Epithelial cell of esophagus (primary cell): ENCODE results near the gene LCORL.
A peak's percentile ranks its signal among the peaks of the same experiment; 100 is the strongest.

Experiments used
- DNase-seq: peaks from one replicate; pipeline ENCODE4 v3.0.0; 2010; ENCODE audit warnings: low read depth
- H3K4me3 ChIP-seq: 2 replicates; pipeline ENCODE4 v1.5.1; 2011; ENCODE audit warnings: mild to moderate bottlenecking, low read length, control low read depth
- TF ChIP-seq, protein P1 (sequence below): IDR thresholded peaks from 2 replicates; pipeline ENCODE4 v1.5.1; 2011; ENCODE audit warnings: low read depth, mild to moderate bottlenecking, low read length, control low read depth, inconsistent platforms; ENCODE audit not compliant: insufficient read depth; ENCODE audit errors: missing control alignments

Gene LCORL

DNA sequence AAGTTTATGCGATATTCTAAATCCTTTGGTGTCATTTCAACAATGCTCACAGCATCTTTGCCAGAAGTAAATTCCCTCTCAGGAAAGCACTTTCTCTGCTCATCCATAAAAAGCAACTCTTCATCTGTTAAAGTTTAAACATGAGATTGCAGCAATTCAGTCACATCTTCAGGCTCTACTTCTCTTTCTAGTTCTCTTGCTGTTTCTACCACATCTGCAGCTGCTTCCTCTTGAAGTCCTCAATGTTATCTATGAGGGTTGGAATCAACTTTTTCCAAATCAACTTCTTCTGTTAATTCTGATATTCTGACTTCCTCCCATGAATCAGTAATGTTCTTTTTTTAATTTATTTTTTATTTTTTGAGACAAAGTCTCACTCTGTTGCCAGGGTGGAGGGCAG lies 100.9 kb downstream of the LCORL start:
- DNase-seq, result no peak
- TF ChIP-seq, protein P1, sequence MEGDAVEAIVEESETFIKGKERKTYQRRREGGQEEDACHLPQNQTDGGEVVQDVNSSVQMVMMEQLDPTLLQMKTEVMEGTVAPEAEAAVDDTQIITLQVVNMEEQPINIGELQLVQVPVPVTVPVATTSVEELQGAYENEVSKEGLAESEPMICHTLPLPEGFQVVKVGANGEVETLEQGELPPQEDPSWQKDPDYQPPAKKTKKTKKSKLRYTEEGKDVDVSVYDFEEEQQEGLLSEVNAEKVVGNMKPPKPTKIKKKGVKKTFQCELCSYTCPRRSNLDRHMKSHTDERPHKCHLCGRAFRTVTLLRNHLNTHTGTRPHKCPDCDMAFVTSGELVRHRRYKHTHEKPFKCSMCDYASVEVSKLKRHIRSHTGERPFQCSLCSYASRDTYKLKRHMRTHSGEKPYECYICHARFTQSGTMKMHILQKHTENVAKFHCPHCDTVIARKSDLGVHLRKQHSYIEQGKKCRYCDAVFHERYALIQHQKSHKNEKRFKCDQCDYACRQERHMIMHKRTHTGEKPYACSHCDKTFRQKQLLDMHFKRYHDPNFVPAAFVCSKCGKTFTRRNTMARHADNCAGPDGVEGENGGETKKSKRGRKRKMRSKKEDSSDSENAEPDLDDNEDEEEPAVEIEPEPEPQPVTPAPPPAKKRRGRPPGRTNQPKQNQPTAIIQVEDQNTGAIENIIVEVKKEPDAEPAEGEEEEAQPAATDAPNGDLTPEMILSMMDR, result no peak
- H3K4me3 ChIP-seq, result no peak overlapping the region

DNA sequence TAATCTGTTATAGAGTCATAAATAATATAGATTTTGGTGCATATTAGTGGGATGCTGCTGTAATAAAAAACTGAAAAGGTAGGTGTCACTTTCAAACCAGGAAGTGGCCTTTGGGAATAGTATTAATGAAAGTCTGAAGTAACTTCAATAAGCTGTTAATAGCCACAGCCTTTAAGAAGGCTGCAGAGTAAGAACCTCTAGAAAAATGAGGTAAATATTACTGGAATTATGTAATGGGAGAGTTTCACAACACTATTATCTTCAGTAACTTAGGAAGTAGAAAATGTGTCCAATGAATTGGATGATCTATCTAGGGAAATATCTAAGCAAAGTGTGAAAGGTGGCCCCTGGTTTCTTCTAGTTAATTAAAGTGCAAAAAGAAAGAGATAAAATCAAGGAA lies 106.1 kb downstream of the LCORL start:
- DNase-seq, result peak; percentile 3
- TF ChIP-seq, protein P1, result no peak
- no peak overlapping the region for H3K4me3 ChIP-seq

DNA sequence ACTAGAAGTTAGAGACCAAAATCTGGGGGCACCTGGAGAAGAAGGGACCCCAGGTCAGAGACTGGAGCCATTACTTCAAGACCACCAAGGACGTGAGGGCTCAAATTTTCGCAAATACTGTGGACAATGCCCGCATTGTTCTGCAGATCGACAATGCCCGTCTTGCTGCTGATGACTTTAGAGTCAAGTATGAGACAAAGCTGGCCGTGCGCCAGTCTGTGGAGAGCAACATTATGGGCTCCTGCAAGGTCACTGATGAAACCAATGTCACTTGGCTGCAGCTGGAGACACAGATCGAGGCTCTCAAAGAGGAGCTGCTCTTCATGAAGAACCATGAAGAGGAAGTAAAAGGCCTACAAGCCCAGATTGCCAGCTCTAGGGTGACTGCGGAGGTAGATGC lies 109.5 kb downstream of the LCORL start:
- no peak for DNase-seq
- TF ChIP-seq, protein P1, result no peak

DNA sequence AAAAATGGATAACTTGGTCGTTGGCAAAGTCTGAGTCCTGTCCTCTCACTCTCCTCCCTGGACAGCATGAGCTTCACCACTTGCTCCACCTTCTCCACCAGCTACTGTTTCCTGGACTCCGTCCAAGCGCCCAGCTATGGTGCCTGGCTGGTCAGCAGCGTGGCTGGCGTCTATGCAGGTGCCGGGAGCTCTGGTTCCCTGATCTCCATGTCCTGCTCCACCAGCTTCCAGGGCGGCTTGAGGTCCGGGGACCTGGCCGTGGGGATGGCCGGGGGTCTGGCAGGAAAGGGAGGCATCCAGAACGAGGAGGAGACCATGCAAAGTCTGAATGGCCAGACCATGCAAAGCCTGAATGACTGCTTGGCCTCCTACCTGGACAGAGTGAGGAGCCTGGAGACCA lies 109.9 kb downstream of the LCORL start:
- H3K4me3 ChIP-seq, result no peak overlapping the region
- no peak for DNase-seq
- TF ChIP-seq, protein P1, result no peak

More for the DNA sequence above, 109.5 kb downstream of the LCORL start:
- H3K4me3 ChIP-seq, result no peak overlapping the region

DNA sequence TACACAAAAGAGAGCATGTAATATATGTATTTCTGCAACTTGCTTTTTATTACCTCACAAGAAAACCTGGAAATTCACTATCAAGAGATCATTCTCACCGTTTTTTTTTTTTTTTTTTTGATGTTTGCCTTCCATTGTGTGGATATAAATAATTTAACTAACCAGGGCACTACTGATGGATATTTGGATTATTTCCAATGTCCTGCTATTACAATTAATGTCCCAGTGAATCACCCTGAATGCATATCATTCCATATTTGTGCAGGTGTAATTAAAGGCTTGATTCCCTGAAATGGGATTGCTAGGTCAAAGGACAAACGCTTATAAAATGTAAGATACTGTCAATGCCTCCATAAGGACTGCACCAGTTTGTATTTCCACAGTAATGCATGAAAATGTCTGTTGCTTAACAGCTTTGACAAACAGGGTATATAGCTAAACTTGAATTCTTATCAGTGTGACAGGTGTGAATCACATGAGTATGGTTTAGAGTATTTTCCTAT lies 123.0 kb downstream of the LCORL start:
- DNase-seq, result no peak
- TF ChIP-seq, protein P1, result no peak
- H3K4me3 ChIP-seq, result no peak overlapping the region

DNA sequence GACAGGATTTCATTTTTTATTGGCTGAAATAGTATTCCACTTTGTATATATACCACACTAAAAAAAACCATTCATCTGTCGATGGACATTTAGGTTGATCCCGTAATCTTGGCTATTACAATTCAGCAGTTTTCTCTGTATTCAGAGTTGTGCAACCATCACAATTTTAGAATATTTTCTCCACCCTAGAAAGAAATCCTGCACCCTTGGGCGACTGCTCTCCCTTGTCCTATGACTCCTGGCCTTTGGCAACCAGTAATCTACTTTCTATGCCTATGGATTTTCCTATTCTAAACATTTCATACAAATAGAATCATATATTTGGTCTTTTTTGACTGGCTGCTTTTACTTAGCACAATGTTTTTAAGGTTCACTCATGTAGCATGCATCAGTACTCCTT lies 126.1 kb downstream of the LCORL start:
- TF ChIP-seq, protein P1, result no peak
- no peak for DNase-seq
- no peak overlapping the region for H3K4me3 ChIP-seq

DNA sequence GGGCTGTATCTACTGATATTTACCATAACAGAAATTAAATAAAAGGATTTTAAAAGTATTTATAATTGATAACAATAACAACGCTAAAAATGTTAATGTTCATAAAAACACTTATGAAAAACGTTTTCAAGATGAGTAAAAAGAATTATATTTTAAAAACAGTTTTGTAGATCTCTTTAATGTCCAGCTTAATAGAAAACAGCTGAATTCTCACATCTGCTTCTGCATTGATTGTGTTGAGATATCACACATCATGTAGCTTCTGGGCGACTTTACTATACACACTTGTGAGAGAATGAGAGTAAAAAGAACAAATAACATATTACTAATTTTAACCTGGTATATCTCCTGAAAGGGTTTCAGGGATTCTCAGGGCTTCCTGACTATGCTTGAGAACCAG lies 127.1 kb downstream of the LCORL start:
- no peak overlapping the region for H3K4me3 ChIP-seq
- TF ChIP-seq, protein P1, result no peak
- no peak for DNase-seq
